Neural crest cell (in vitro differentiated cells): ENCODE measurements around the gene NOTUM. TPM values are rescaled to one million over a fixed set of nuclear protein-coding genes. Genes with fewer than 3 reads are reported as not detected.
A peak's percentile ranks its signal among the peaks of the same experiment; 100 is the strongest.

Source experiments
- DNase-seq: peaks from one replicate; pipeline ENCODE4 v3.0.0; 2021; ENCODE audit warnings: low read depth, mixed read lengths, low spot score
- H3K27ac Mint-ChIP-seq: one replicate; pipeline ENCODE4 v1.8.0; 2021; ENCODE audit warnings: mild to moderate bottlenecking, mixed read lengths; ENCODE audit not compliant: unreplicated experiment
- H3K27me3 Mint-ChIP-seq: 2 replicates; pipeline ENCODE4 v1.8.0; 2021; ENCODE audit warnings: low read depth, mild to moderate bottlenecking, mixed read lengths
- H3K36me3 Mint-ChIP-seq: 2 replicates; pipeline ENCODE4 v1.8.0; 2021; ENCODE audit warnings: low read depth, mild to moderate bottlenecking, mixed read lengths
- H3K4me1 Mint-ChIP-seq: 2 replicates; pipeline ENCODE4 v1.8.0; 2021; ENCODE audit warnings: mixed read lengths
- H3K4me3 Mint-ChIP-seq: one replicate; pipeline ENCODE4 v1.8.0; 2021; ENCODE audit warnings: mild to moderate bottlenecking, mixed read lengths
- H3K9me3 Mint-ChIP-seq: 2 replicates; pipeline ENCODE4 v1.8.0; 2021; ENCODE audit warnings: mixed read lengths
- CTCF ChIP-seq: fragments of 200-600 bp; sonication (generic); conservative IDR thresholded peaks from 2 replicates; pipeline ENCODE4 v1.5.0; 2021; ENCODE audit warnings: antibody characterized with exemption, mild to moderate bottlenecking
- total RNA-seq: library from RNA; stranded (reverse); gene quantifications from 2 replicates; pipeline ENCODE4 v1.2.1, GENCODE V29; 2021

NOTUM gene
- total RNA-seq, 1 donor from 2014 or later, result 6.3 TPM

GRCh38 chr17:81973432-81973831, 12.4 kb upstream of the NOTUM start:
- Mint-ChIP-seq H3K4me3 (no peak overlapping the region), H3K4me1 (peaks cover 9% of the 10 kb centered on the region), H3K36me3 (peaks cover 3% of the 10 kb centered on the region), H3K27ac (no peak overlapping the region), H3K9me3 (peaks cover 3% of the 10 kb centered on the region), H3K27me3 (peaks cover 4% of the 10 kb centered on the region)
- DNase-seq, result no peak
- TF ChIP-seq CTCF, result no peak

- peaks cover 14% of the 10 kb centered on the region for H3K27me3 Mint-ChIP-seq
- no peak overlapping the region for H3K4me3 Mint-ChIP-seq
- peaks cover 31% of the 10 kb centered on the region for H3K4me1 Mint-ChIP-seq
- DNase-seq, result no peak
- H3K27ac Mint-ChIP-seq, result no peak overlapping the region
- H3K9me3 Mint-ChIP-seq, result peaks cover 3% of the 10 kb centered on the region
- H3K36me3 Mint-ChIP-seq, result peaks cover 1% of the 10 kb centered on the region
- TF ChIP-seq CTCF, result no peak
Observed at GRCh38 chr17:81968850-81969812, 8.1 kb upstream of the NOTUM start.

- Mint-ChIP-seq H3K27ac (no peak overlapping the region), H3K4me3 (peak overlapping the region; percentile 68), H3K4me1 (peaks cover 31% of the 10 kb centered on the region), H3K9me3 (peaks cover 3% of the 10 kb centered on the region), H3K36me3 (no peaks in the 10 kb centered on the region), H3K27me3 (peaks cover 21% of the 10 kb centered on the region)
- no peak for TF ChIP-seq CTCF
- no peak for DNase-seq
Observed at GRCh38 chr17:81968396-81968745, 7.4 kb upstream of the NOTUM start.

GRCh38 chr17:81967533-81968395, 6.8 kb upstream of the NOTUM start:
- Mint-ChIP-seq H3K9me3 (peaks cover 3% of the 10 kb centered on the region), H3K4me3 (peak overlapping the region; percentile 68), H3K27ac (peak overlapping the region; percentile 57), H3K36me3 (no peaks in the 10 kb centered on the region), H3K27me3 (peaks cover 27% of the 10 kb centered on the region), H3K4me1 (peaks cover 31% of the 10 kb centered on the region)
- peak; percentile 86 for DNase-seq
- TF ChIP-seq CTCF, result no peak

- H3K9me3 Mint-ChIP-seq, result no peaks in the 10 kb centered on the region
- peaks cover 33% of the 10 kb centered on the region for H3K27me3 Mint-ChIP-seq
- DNase-seq, result no peak
- peaks cover 31% of the 10 kb centered on the region for H3K4me1 Mint-ChIP-seq
- no peak overlapping the region for H3K4me3 Mint-ChIP-seq
- H3K27ac Mint-ChIP-seq, result no peak overlapping the region
- no peaks in the 10 kb centered on the region for H3K36me3 Mint-ChIP-seq
- TF ChIP-seq CTCF, result no peak
Observed at GRCh38 chr17:81967244-81967532, 6.2 kb upstream of the NOTUM start.
